Esophagus muscularis mucosa (tissue), 4 donors: ENCODE results near the gene TAF10. TPM values are rescaled to one million over a fixed set of nuclear protein-coding genes. Genes with fewer than 3 reads are reported as not detected.

Source experiments
- DNase-seq: peaks from one replicate; pipeline ENCODE4 v3.0.0-alpha.2; 2017; ENCODE audit errors: extremely low spot score
- H3K27ac ChIP-seq, 4 donors: fragments of 200-600 bp; sonication (generic); replicated peaks in 1 of 4; 1 replicate in 3 of 4; 2 replicates in 1 of 4; pipeline ENCODE4 v1.5.1; 2016 to 2019; ENCODE audit warnings: mild to moderate bottlenecking in 1 of 4
- H3K27me3 ChIP-seq, 4 donors: fragments of 200-600 bp; sonication (generic); one replicate each; pipeline versions ENCODE4 v1.5.1 to v1.6.0; 2016 to 2019
- H3K36me3 ChIP-seq, 4 donors: fragments of 200-600 bp; sonication (generic); one replicate each; pipeline ENCODE4 v1.5.1; 2016 to 2019
- H3K4me1 ChIP-seq, 4 donors: fragments of 200-600 bp; sonication (generic); one replicate each; pipeline ENCODE4 v1.5.1; 2016 to 2019
- H3K4me3 ChIP-seq, 4 donors: fragments of 200-600 bp; sonication (generic); 1 replicate in 2 of 4; 2 replicates in 2 of 4; pipeline ENCODE4 v1.5.1; 2016 to 2019; ENCODE audit warnings: mild to moderate bottlenecking in 4 of 4, moderate library complexity in 1 of 4
- H3K9me3 ChIP-seq, 4 donors: fragments of 200-600 bp; sonication (generic); 1 replicate in 3 of 4; 2 replicates in 1 of 4; pipeline ENCODE4 v1.5.1; 2016 to 2019
- EP300 ChIP-seq: sonication (generic); formaldehyde crosslinking; IDR thresholded peaks from one replicate; pipeline ENCODE4 v1.6.1; 2017; ENCODE audit warnings: antibody characterized with exemption
- POLR2A ChIP-seq: fragments of 450-650 bp; IDR thresholded peaks from one replicate; pipeline ENCODE4 v1.6.1; 2017; ENCODE audit warnings: antibody characterized with exemption, moderate library complexity, mild to moderate bottlenecking, low read depth
- POLR2AphosphoS5 ChIP-seq, 2 donors: sonication (generic); formaldehyde crosslinking; IDR thresholded peaks; one replicate each; pipeline ENCODE4 v1.6.1; 2017; ENCODE audit warnings: antibody characterized with exemption in 2 of 2
- WGBS: methylation state at CpG from one replicate; pipeline ENCODE4 v1.1.5; 2018; 5-methylcytosine and 5-hydroxymethylcytosine counted together
- intact Hi-C: fragments of 100-400 bp; cut with DNase I; formaldehyde crosslinking; loops from one replicate; pipeline ENCODE4 v1.15.1; 2023
- total RNA-seq, 4 donors: library from RNA; depleted of rRNA; stranded (reverse); fragments of >200 nt; gene quantifications; one replicate each; pipeline versions ENCODE4 v1.1.0 to v1.2.1, GENCODE V29; 2016
- TF ChIP-seq, protein P1 (sequence below), 3 experiments: fragments of 200-600 bp in 2 of 3; fragments of 450-650 bp in 1 of 3; sonication (generic) in 2 of 3; IDR thresholded peaks; one replicate each; pipeline ENCODE4 v1.5.1; 2017 to 2019; ENCODE audit warnings: antibody characterized with exemption in 3 of 3, mild to moderate bottlenecking in 2 of 3, moderate library complexity in 1 of 3

The TAF10 gene
- total RNA-seq, 4 donors from 2014 or later = 24.2 to 51.1 (median 43.4) TPM

DNA sequence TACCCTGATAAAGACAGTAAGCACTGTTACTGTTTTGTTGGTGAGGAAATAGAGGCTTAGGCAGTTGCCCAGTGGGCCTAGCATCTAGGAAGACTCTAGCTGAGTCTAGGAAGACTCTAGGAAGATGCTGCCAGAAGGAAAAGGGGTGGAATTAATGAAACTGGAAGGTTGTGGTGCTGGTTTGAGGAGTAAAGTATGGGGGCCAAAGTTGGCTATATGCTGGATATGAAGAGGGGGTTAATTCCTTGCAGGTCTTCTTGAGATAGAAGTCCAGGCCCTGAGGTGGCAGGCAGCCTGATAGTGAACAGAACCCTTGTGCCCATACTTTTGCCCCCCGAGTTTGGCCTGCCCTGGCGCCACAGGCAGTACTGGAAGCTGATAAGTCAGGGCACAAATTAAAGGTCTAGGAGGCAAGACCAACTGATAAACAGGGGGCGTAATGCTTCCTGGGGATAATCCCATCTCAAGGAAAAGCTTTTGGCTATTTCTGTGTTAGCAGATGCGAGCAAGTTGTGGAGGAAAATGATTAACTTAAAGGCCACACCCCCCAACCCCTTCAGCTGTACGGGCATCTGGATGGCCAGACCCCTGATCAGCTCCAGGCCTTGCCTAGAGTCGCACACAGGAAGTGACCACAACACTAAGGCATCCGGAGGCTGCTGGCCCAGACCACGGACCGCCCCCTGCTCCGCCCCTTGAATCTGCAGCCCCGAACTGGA is 5.4 kb downstream of the TAF10 start:
- peaks cover 30 to 42% (median 37%) of the 10 kb centered on the region in 4 donors for H3K36me3 ChIP-seq
- peak; percentile 98 for DNase-seq
- TF ChIP-seq POLR2A = peak; percentile 46
- TF ChIP-seq, protein P1, sequence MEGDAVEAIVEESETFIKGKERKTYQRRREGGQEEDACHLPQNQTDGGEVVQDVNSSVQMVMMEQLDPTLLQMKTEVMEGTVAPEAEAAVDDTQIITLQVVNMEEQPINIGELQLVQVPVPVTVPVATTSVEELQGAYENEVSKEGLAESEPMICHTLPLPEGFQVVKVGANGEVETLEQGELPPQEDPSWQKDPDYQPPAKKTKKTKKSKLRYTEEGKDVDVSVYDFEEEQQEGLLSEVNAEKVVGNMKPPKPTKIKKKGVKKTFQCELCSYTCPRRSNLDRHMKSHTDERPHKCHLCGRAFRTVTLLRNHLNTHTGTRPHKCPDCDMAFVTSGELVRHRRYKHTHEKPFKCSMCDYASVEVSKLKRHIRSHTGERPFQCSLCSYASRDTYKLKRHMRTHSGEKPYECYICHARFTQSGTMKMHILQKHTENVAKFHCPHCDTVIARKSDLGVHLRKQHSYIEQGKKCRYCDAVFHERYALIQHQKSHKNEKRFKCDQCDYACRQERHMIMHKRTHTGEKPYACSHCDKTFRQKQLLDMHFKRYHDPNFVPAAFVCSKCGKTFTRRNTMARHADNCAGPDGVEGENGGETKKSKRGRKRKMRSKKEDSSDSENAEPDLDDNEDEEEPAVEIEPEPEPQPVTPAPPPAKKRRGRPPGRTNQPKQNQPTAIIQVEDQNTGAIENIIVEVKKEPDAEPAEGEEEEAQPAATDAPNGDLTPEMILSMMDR (IDR thresholded peaks at IDR 0.05) = no peak
- TF ChIP-seq POLR2AphosphoS5 (IDR thresholded peaks at IDR 0.05) = peak in 1 of 2 donors; percentile 99
- no peak for TF ChIP-seq EP300
- no peaks in the 10 kb centered on the region for H3K9me3 ChIP-seq
- intact Hi-C loops = loop anchor here (10.0 kb wide), 2 partner anchors 132 to 212 kb away; partner anchors contain the start of genes SMPD1 and TRIM3
- no peaks in the 10 kb centered on the region for H3K27me3 ChIP-seq
- H3K4me1 ChIP-seq = peaks cover 68 to 84% (median 82%) of the 10 kb centered on the region in 4 donors
- peak overlapping the region; percentile 80 to 99 (median 86) for H3K4me3 ChIP-seq
- H3K27ac ChIP-seq = peak overlapping the region; percentile 97 to 98 (median 98)
- WGBS = 14% methylated on average over 10 of the region's 11 CpGs

DNA sequence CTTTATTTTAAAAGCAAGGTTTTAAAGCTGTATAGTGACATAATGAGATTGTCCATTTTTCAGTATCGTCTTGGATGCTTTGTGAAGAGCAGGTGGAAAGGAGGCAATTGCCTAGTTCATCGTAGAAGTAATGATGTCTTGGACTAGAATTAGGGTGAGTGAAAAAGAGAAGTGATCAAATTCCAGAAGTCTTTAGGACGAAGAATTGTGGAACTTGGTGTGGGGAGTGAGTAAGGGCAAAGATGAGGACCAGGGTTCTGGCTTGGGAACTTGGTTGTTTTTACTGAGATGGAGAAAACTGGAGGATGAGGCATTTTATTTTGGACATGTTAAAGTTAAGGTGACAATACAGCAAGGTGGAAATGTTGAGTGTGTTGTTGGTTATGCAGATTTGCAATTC is 7.2 kb downstream of the TAF10 start:
- peaks cover 63 to 84% (median 82%) of the 10 kb centered on the region in 4 donors for H3K4me1 ChIP-seq
- 6% methylated on average over 3 of the region's 3 CpGs for WGBS

DNA sequence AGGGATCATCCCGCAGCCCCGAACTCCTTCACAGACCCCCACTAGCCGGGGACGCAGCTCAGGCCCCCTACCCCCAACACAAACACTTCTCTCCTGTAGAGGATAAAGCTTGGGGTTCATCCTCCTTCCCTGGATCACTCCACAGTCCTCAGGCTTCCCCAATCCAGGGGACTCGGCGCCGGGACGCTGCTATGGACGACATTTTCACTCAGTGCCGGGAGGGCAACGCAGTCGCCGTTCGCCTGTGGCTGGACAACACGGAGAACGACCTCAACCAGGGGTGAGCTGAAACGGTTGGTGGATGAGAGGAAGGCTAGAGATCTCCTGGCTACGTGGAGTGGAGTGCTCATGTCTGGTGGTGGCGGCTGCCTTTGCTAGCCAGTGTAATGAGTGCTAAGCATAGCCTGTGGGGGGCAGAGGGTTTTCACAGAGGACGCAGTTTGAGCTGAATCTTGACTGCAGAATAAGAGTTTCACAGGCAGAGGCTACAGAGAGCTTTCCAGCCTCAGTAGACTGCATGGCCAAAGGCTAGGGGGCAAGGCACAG is 7.9 kb downstream of the TAF10 start:
- DNase-seq = peak; percentile 92
- WGBS = 1% methylated on average over 13 of the region's 20 CpGs
- Histone ChIP-seq H3K36me3 (peaks cover 35 to 42% (median 40%) of the 10 kb centered on the region in 4 donors), H3K4me3 (peak overlapping the region; percentile 80 to 99 (median 86)), H3K9me3 (no peaks in the 10 kb centered on the region), H3K27ac (peak overlapping the region; percentile 97 to 98 (median 98)), H3K27me3 (no peaks in the 10 kb centered on the region), H3K4me1 (peaks cover 64 to 84% (median 79%) of the 10 kb centered on the region in 4 donors)
- TF ChIP-seq, protein P1 (IDR thresholded peaks at IDR 0.05) = peak in 2 of 3 experiments; percentile 5 to 18
- TF ChIP-seq POLR2A (no peak), POLR2AphosphoS5 (IDR thresholded peaks at IDR 0.05) (peak in 1 of 2 donors; percentile 64)
- intact Hi-C loops = loop anchor here (2.0 to 10.0 kb wide), 3 partner anchors 79 to 209 kb away; partner anchors contain the start of genes MRPL17, SMPD1 and TRIM3

More for the DNA sequence above, 7.2 kb downstream of the TAF10 start:
- no peak for DNase-seq
- Histone ChIP-seq H3K4me3 (peak overlapping the region; percentile 80 to 99 (median 86)), H3K27ac (peak overlapping the region; percentile 97 to 98 (median 98)), H3K36me3 (peaks cover 36 to 42% (median 40%) of the 10 kb centered on the region in 4 donors), H3K27me3 (no peaks in the 10 kb centered on the region), H3K9me3 (no peaks in the 10 kb centered on the region)
- intact Hi-C loops = loop anchor here (2.0 to 10.0 kb wide), 3 partner anchors 78 to 210 kb away; partner anchors contain the start of genes MRPL17, SMPD1 and TRIM3
- no peak for TF ChIP-seq POLR2AphosphoS5 (IDR thresholded peaks at IDR 0.05)
- TF ChIP-seq POLR2A = no peak
- TF ChIP-seq EP300 = no peak
- TF ChIP-seq, protein P1 (IDR thresholded peaks at IDR 0.05) = no peak

DNA sequence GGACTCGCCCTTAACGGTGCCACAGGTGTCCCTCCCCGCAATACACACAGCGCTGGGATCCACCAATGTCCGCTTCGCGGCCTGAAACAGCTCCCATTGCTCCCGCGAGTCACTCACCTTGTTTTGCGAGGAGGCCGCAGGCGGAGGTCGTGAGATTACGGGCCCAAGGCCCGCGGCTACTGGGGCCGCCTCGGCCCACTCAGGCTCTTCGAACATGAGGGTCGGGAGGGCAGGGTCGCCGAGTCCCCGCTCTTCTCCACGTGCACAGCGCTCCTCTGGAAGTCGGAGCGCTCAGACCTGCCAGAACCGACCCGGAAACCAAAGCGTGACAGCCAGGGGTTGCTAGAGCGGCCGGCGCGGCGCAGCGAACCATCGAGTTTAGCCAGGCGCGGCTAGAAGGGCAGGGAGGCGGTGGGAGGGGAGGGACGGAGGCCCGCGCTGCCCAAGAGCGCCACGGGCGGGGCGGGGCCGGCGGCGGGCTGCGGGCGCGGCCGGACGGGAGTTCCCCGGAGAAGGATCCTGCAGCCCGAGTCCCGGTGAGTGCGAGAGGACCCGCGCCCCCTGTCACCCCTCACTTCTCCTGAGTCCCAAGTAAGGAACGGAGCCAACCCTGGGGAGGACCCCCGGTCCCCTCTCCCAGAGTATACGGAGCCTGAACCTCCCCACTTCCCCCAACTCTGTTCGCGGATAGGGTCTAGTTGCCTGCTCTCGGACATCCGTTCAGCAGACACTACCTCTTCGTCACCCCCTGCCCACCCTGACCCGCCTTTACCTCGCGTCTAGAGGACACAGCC is 8.5 kb downstream of the TAF10 start, which contains the start of the genes ILK and RRP8:
Gene ILK, plus strand, starts transcription at position 488 of the 794 bp plus-strand sequence. CDS start 498 bp downstream, outside the sequence.
Gene RRP8, minus strand, starts transcription at position 330 of the 794 bp plus-strand sequence. Its CDS starts 114 bp downstream, at position 216.
- intact Hi-C loops = loop anchor here (2.0 to 10.0 kb wide), 3 partner anchors 79 to 209 kb away; partner anchors contain the start of genes MRPL17, SMPD1 and TRIM3
- Histone ChIP-seq H3K4me1 (peaks cover 59 to 84% (median 76%) of the 10 kb centered on the region in 4 donors), H3K36me3 (peaks cover 29 to 42% (median 40%) of the 10 kb centered on the region in 4 donors), H3K4me3 (peak within 1 kb of the TSS; percentile 80 to 99 (median 86)), H3K27ac (peak within 1 kb of the TSS; percentile 97 to 98 (median 98)), H3K27me3 (no peaks in the 10 kb centered on the region), H3K9me3 (no peaks in the 10 kb centered on the region)
- peak; percentile 97 for DNase-seq
- peak in 1 of 2 donors; percentile 90 for TF ChIP-seq POLR2AphosphoS5 (IDR thresholded peaks at IDR 0.05)
- TF ChIP-seq, protein P1 (IDR thresholded peaks at IDR 0.05) = peak; percentile 27 to 52 (median 47)
- no peak for TF ChIP-seq EP300
- peak; percentile 76 for TF ChIP-seq POLR2A
- 2% methylated on average over 43 of the region's 72 CpGs for WGBS
